HG03565 (cell line): Measurements from ENCODE around the gene NDUFAB1.
"Not testable (repeated sequence)": the region's sequence is repeated elsewhere in the genome, so short reads cannot be mapped to it uniquely, and the experiment has no call there.

Experiments
- ATAC-seq: cut with Tn5 transposase; IDR thresholded peaks from one replicate; pipeline ENCODE4 v1.9.1; 2021; ENCODE audit warnings: mild to moderate bottlenecking, moderate library complexity; ENCODE audit not compliant: unreplicated experiment

Gene NDUFAB1

GRCh38 chr16:23584186-23585076 is 11.7 kb downstream of the NDUFAB1 start:
- no peak for ATAC-seq

GRCh38 chr16:23583271-23583670 is 12.8 kb downstream of the NDUFAB1 start:
- ATAC-seq, result not testable (repeated sequence)

- no peak for ATAC-seq
Measured at GRCh38 chr16:23581764-23582163, 14.4 kb downstream of the NDUFAB1 start.

- no peak for ATAC-seq
Measured at GRCh38 chr16:23580391-23580790, 15.7 kb downstream of the NDUFAB1 start.

GRCh38 chr16:23579371-23579770 is 16.7 kb downstream of the NDUFAB1 start:
- ATAC-seq, result no peak

GRCh38 chr16:23578101-23578830 is 17.9 kb downstream of the NDUFAB1 start:
- no peak for ATAC-seq

- ATAC-seq, result no peak
Measured at GRCh38 chr16:23577493-23577892, 18.6 kb downstream of the NDUFAB1 start.

- no peak for ATAC-seq
Measured at GRCh38 chr16:23575834-23576233, 20.3 kb downstream of the NDUFAB1 start.

- no peak for ATAC-seq
Measured at GRCh38 chr16:23573817-23574216, 22.3 kb downstream of the NDUFAB1 start.

GRCh38 chr16:23572394-23572793 is 23.7 kb downstream of the NDUFAB1 start:
- no peak for ATAC-seq

- ATAC-seq, result no peak
Measured at GRCh38 chr16:23571895-23572294, 24.2 kb downstream of the NDUFAB1 start.

GRCh38 chr16:23570992-23571632 is 25.0 kb downstream of the NDUFAB1 start:
- no peak for ATAC-seq

- no peak for ATAC-seq
Measured at GRCh38 chr16:23567602-23568001, 28.5 kb downstream of the NDUFAB1 start.

- no peak for ATAC-seq
Measured at GRCh38 chr16:23566724-23567123, 29.4 kb downstream of the NDUFAB1 start.

GRCh38 chr16:23564575-23565363 is 31.3 kb downstream of the NDUFAB1 start:
- ATAC-seq, result no peak

GRCh38 chr16:23563186-23563585 is 32.9 kb downstream of the NDUFAB1 start:
- no peak for ATAC-seq

- ATAC-seq, result no peak
Measured at GRCh38 chr16:23562505-23562904, 33.6 kb downstream of the NDUFAB1 start.

- ATAC-seq, result no peak
Measured at GRCh38 chr16:23561586-23561985, 34.5 kb downstream of the NDUFAB1 start.

- ATAC-seq, result peak; percentile 16
Measured at GRCh38 chr16:23557779-23558702, 38.1 kb downstream of the NDUFAB1 start.
